Stimulated activated CD8-positive, alpha-beta memory T cell treated with anti-CD3 and anti-CD28 coated beads, Interleukin-12 subunit alpha, Interleukin-12 subunit beta, amount 100 ng/mL, for 1 hour (primary cell): ENCODE results near the gene RAP2A.

Experiments used
- DNase-seq: peaks from one replicate; pipeline ENCODE4 v3.0.0-alpha.2; 2020; ENCODE audit warnings: low read depth

Gene RAP2A

DNA sequence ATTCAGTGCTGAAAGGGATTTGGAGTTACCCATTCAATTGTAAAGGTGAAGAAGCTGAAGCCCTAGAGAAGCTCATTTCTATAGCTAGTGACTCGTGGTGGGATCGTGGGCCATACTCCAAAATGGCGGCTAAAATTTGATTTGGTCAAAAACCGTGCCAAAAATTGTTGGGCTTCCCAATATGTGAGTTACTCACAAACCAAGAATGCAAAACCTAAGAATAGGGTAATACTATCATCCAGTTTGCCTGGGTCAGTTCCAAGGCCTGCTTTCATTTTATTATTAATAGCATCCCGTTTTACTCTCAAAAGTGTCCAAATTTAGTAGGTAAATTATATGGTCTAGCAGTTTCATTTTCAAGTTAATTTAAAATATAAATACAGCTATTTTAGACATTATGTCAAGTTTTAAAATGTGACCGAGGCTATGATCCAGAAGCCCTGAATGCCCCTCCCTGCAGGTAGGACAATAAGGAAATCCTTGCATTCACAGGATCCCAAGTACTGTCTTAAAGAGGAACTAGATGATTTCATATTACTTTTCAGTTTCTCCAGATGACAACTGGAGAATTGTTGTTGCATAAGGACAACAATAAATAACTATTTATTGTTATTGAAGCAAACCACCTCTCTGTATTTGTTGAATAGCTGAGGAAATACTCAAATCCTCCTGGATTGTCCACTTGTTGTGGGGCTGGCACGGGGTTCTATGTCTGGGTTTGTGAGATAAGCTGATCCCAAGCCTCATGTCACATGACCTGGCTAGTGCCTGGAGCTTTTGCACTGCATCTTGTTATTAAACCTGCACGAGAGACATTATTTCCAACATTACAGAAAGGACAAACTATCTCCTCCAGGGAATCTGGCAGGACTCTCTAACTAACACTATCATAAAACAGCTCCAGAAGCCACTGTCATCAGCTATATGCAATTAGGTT, 11.6 kb upstream of the RAP2A start:
- no peak for DNase-seq

DNA sequence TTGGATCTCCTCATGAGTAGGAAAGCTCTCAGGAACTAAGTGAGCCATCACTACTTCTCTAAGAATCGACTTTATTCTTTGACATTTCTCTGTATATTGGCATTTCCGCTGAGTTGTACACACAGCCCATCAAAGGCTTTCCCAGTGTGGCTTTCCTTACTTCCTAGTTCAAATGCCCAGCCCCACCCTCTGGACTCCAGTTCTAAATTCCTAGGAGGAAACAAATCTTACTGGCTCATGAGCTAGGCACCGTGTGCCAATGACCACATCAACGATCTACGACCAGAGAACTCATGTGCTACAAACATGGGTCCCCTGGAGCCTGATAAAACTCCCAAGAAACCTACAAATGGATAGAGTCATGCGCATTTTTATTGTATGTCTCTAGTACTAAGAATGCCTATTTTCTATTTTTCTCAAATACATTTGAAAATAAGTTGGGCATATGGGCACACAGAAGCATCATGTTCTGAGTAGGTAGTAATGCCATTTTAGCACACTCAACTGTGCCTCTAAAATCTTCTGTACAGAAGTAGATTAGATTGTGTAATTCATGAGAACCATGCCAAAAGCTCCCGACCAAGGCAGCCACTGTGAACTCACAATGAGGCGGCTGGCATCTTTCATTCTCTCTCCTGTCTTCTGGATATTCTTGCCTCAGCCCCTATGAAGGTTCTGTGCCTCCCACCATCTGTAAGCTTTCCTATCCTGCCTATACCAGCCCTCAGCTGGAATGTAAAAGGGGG, 10.5 kb upstream of the RAP2A start:
- DNase-seq = no peak

DNA sequence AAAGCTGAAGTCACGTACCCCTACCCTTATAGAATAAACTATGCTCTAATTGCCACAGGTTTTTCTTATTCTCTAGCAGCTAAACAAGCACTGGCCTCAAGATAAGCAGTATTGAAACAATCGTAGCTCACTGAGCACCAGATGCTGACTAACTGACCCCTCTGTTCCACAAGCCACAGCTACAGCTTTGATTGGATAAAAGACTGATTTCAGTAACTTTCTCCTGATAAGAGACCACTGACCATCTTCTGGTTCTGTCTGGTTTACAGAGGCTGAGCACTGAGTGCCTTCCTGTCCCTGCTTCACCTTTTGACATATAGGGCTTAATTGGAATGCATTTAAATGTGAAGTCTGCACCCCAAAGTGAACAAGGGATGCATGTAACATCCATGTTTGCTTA, 8.4 kb upstream of the RAP2A start:
- DNase-seq = no peak

DNA sequence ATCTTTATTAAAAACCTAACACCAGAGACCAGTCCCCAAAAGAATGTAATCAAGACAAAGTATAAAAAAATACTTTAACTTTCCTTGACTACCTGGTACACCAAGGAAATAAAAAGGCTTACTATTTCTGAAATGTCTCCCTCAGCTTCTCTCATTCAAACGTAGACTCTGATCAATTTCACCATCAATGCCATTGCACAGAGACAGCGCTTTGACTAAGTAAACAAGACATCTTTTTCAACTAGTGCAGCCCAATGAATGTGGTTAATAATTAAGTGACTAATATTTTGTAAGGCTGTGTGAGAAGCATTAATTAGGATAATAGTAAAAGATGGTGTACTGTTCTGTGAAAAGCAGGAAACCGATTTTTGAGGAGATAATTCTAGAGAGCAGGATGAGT, 7.3 kb upstream of the RAP2A start:
- DNase-seq = no peak

DNA sequence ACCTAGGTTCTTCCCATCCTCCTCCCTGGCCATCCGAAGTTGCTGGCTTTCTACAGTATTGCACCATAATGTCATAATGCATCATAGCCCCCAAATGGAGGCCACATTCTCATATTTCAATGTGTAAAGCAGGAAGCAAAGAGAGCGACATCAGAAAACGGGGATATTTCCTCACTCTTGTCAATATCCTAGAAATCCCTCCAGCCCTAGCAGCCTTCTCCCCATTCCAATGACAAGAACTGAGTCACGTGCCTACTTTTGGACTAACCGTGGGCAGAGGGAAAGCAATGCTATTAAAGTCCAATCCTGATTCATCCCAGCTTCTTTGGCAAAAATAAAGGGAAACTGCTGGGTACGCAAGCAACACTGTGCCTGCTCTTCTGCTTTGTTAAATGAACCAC, 4.3 kb upstream of the RAP2A start:
- DNase-seq = no peak

DNA sequence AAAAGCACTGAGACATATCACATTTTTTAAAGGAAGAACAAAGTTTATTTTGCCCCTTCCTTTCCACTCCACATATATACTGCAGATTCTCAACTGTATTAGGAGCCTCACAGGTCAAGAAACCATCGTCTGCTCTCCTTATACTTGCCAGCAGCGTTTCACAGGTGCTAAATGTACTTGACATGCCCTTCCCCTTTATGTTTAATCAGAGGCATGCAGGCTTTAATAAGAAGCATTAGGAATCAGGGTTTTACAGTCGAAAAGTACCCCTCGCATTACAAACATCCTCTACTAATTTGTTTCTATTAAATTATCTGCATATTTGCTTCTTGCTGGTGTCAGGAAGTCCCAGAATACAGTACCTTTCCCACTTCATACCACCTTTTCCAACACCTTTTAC, 3.7 kb upstream of the RAP2A start:
- DNase-seq = no peak

DNA sequence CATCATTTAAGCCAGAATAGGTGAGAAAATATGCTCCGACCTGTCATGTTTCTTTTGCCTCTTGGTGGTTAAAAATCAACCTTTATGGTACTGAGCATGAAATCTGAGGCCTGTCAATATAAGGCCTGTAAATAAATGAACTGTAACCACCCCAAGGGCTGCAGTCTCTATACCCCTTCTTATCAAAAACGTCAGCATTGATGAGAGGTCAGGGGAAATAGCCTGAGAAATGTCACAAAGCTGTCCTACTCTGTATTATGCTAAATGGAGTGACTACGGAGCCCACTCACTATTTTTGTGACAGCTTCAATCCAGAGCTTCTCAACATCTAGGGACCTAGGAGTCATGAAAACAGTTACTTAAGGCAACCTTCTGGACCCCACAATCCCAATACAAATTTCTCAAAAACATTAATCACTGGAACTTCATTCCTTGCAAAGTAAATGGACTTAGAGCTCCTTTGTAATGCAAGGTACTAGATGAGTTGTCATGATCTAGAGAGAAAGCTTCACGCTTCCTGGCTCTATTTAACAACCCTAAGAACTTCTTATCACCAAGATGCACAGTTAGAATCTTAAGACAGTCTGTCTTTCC, 2.7 kb upstream of the RAP2A start:
- no peak for DNase-seq

DNA sequence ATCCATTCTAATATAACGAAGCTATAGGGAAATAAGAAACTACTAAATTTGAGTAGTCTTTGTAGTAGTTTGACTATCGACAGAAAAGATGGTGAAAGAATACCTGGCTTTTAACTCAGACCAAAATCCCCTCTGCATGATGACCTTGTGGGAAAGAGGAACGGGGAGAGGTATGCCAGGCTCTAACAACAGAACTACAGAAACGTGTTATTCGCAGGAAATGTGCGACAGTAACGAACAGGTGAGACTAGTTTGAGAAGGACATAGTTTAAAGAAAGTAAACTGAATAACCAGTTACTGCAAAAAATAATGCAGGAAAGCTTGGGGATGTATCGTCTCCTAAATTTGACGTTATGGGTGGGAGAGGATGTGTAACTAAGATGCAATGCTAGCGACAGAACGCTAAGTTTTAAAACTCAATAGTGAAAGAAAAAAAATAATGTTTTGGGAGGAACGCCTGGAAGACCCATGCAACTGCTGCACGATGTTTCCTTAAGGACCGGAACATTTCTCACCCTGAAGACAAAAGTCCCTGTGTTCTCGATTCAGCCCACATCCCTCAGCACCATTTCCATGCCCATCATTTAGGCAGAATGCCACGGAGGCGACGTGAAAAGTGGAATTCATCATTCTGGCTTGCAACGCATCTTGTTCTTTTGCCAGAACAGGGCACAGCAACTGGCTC, 1.6 kb upstream of the RAP2A start:
- DNase-seq = no peak

DNA sequence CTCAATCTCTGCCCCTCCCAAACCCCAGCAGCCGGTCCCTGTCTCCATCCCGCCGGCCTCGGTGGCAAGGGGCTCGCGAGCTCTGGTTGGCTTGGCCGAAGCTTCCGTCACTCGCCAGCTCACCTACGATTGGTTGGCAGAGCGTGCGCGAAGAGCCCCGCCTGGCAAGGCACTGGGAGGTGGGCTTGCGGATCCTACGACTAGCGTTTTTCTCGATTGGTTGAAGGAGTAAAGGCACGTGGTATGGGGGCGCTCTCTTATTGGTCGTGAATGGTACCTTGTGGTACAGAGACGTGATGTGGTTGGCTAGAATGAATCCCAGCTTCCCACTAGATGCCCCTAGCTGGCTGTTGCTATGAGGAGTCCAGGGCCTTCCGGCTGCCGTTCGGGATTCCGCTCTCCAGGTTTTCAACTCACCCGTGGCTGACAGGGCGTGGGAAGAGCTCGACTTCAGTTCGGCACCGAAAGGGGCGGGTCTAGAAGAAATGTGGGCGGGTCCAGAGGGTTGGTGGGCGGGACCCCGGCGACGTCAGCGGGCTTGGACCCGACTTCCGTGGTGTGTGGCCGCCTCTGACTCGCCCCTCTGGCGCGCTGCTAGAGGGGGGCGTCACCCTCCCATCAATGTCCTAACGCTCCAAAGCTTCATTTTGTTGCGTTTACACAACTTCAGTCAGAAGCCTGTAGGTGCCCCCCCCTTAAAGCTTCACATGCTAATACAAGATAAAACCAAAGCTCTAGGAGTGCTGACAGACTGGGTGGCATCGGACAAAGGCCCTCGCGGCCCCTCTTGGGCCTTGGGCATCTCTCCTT, 847 bp upstream of the RAP2A start:
- peak; percentile 94 for DNase-seq

DNA sequence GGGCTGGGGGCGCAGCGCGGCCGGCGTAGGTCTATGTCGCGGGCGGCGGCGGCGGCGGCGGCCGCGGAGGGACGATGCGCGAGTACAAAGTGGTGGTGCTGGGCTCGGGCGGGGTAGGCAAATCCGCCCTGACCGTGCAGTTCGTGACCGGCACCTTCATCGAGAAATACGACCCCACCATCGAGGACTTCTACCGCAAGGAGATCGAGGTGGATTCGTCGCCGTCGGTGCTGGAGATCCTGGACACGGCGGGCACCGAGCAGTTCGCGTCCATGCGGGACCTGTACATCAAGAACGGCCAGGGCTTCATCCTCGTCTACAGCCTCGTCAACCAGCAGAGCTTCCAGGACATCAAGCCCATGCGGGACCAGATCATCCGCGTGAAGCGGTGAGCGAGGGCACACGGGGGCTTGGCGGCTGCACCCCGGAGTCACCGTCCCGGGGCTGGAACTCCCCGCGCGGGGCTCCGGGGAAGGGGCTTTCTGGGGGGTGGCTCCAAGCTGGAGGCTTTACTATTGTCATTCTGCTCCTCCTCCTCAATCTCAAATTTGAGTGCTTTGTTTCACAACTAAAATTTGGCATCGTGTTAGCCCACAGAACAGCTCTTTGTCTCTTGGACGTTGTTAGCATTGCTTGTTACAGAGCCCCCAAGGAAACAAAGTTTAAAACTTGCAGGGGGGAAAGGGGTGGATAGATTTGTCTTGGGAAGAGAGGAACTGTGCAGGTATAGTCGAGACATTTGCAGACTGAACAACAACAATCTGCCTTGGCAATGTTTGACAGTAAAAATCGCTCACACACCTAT, 630 bp downstream of the RAP2A start:
- DNase-seq = peak; percentile 8

DNA sequence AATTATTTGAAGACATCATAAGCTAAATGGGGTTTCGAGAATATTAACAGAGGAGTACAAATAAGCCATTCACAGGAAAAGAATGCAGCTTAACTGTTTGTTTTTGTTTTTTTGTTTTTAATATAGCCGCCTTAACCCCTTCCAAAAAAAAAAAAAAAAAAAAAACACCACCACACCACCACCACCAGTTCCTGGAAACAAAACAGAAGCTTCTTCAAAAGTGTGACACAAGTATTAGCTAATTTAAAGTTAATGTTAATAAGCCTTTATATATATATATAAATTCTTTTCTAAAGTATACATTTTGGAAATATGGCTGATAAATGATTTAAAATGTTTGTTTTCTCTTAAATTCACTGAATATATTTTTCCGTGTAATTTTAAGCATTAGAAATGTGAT, 1.4 kb downstream of the RAP2A start:
- DNase-seq = no peak

DNA sequence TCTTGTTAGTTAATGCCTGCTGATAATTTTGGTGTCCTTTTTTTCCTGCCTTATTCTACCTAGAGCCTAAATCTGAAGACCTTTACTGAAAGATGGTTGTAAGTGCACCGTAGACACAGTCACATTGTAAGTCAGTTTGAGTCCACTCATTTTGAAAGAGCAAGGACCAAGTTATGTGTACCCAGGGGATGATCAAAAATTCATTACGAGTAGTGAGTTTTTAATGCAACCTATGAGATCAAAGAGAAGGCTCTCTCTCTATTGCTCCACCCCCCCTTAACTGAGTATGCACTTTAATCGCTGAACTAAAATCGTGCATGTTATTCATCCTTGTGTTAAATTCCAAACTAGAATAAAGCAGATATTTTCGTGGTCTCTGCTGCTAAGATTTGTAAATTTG, 1.8 kb downstream of the RAP2A start:
- no peak for DNase-seq

DNA sequence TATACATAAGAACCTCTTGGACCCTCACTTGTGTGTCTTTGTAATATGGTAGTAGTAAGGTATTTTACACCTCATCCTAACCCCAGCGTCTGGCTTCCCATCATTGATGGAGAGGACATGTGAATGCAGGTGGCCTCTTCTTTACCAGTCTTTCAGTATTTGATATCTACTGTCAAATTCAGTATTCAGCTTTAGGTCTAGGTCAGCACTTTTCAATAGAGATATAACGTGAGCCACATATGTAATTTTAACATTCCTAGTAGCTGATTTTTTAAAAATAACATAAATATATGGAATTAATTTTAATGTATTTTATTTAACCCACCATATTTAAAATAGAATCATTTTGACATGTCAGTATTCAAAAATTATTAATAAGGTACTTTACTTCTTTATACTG, 2.9 kb downstream of the RAP2A start:
- no peak for DNase-seq

DNA sequence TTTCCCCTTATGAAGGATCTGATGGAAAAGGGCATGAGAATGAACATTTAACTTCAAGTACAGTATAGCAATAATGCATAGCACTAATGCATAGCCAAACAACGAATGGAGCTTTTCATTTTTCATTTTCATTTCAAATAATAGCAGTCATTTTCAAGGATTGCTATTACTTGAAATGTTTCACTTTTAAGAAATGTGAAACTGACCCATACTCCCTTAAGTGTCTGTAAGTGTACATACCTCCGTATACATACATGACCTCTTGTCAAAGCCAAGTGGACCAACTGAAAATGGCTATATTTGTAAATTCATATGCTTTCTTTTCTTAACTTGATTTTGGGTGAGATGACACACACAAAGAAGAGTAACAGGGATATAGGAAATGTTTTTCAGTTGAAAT, 3.8 kb downstream of the RAP2A start:
- no peak for DNase-seq

DNA sequence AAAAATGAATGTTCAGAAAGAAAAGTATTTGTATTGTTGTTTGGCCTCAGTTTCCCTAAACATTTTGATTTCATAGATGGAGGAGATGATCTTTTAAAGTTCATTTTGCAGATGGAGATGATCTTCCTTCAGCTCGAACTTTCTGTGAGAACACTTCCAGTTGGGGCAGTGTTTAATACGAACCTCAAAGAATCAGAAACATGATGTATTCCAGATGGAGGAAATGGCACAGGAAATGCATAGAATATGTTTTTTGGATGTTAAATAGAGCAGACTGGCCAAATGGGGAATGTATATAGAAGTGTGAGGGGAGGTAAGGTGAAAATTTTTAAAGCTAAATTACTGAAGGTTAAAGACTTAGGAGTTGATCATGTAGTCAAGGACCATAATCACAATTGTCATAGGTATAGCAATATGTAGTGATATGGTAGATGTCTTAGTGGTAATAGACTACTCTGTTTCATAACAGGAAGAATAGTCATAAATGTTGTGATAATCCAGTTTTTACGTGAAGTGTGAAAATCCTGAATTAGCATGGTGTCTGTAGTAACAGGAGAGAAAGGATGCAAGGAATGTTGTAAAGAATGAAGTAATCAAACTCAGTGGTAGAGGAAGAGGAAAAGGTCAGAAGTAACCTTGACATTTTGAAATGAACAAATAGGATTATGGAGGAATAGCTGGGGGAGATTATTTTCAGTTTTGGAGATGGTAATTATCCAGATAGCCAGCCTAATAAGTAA, 5.1 kb downstream of the RAP2A start:
- DNase-seq = no peak

DNA sequence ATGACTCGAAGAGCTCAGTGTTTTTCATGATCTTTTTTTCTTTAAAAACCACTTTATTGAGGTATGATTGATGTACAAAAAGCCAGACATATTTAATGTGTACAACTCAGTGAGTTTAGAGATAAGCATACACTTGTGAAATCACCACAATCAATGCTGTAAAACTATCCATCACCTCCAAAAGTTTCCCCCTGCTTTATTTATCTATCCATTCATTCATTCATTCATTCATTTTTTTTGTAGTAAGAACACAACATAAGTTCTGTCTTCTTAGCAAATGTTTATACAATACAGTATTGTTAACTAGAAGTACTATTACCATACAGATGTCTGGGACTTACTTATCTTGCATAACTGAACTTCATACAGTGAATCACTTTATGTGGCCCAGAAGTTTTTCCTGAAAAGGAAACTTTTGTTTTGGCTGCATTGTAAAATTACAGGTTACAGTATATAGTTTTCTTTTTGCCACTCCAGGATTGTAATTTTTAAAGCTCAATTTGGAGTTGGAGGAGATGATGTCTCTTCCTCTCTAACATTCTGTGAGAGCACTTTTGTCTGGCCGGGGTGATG, 6.7 kb downstream of the RAP2A start:
- no peak for DNase-seq

DNA sequence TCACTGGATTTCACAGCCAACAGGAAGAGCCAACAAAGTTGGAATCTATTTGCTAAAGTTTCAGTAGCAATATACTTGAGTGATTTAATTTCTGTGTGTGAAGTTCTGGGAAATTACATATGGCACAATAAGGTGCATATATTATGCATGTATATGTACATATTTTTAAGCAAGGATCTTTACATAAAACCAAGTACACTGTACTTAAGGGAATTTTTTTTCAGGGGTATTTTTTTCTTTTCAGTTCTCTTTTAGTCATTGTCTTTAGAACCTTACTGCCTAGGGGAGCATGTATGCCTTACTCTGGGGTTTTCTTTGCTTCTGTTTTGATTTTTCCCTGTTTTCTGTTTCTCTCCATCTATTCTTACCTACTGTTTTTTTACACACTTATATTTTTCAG, 7.4 kb downstream of the RAP2A start:
- no peak for DNase-seq

DNA sequence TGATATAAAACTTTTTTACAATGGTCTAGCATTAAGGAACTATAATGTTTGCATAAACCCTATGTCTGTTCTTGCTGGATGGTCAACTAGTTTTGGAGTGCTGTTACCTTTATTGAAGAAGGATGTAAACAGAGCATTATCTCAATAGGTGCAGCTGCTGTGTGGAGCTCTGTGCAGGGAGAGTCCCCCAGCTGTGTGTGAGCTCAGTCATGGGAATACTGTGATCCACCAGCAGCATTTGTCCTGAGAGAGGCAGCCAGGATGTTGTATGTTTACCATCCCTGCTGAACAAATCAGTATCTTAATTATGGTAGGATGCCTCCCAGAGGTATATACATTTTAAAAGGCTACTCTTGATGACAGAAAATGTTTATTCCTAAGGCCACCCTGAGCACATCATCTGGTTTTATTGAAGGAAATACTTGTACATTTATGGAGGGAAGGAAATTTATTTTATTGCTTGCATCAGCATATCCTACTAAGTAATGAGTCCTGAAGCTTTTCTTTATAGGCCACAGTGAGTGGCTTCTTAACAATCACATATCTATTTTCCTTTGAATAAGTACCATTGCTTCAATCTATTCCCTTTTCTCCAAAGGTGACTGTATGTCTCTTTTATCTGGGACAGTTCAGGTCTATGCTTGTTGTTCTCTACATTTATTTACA, 11.7 kb downstream of the RAP2A start:
- DNase-seq = no peak

DNA sequence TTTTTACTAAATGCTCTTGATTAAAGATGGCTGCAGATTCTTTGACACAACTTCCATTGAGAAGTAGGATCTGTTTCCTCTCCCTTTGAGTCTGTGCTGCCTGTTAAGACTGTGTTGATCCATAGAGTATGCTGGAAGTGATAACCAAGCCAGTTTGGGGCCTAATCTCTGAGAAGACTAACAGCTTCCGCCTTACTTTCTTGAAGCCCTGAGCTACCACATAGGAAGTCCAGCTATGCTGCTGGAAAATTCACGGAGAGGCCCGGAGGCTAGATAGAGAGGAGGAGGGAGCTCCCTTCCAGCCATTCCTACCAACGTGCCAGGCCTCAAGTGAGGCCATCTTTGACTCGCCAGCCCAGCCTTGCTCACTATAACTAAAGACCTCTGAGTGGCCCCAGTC, 12.5 kb downstream of the RAP2A start:
- DNase-seq = no peak
